Measurements from ENCODE around the gene NCS1. TPM values are rescaled to one million over a fixed set of nuclear protein-coding genes. Genes with fewer than 3 reads are reported as not detected.

NCS1 gene
- total RNA-seq, 1 experiment from 2014 or later: 68.7 TPM

GRCh38 chr9:130259044-130259443, 86.8 kb downstream of the NCS1 start:
- ATAC-seq (no peak), DNase-seq (ENCODE audit: low read depth, low spot score) (no peak)
- Histone ChIP-seq H3K4me2 (ENCODE audit: low read length) (no peak overlapping the region), H3K36me3 (ENCODE audit: control insufficient read depth in 1 of 2, insufficient read depth in 2 of 2, low read length in 2 of 2) (no peaks in the 10 kb centered on the region), H3K9me2 (ENCODE audit: insufficient read depth) (no peaks in the 10 kb centered on the region), H3K27me3 (ENCODE audit: insufficient read depth, low read length) (peaks cover 13% of the 10 kb centered on the region; the same call in 1 of the 2 replicates), H2AFZ (ENCODE audit: low read depth, low read length, poor library complexity, severe bottlenecking) (no peak overlapping the region), H3K4me3 (replicated peaks in 1 of 2; ENCODE audit: low read depth in 1 of 2, low read length in 2 of 2) (no peak overlapping the region), H4K20me1 (ENCODE audit: insufficient read depth) (no peaks in the 10 kb centered on the region), H3K9ac (ENCODE audit: low read length) (no peak overlapping the region), H3K4me1 (ENCODE audit: control insufficient read depth in 1 of 2, insufficient read depth in 2 of 2, low read length in 2 of 2) (peaks cover 3 to 6% of the 10 kb centered on the region in 2 experiments; a peak in 3 of 4 replicates), H3K79me2 (ENCODE audit: insufficient read depth, low read length) (no peaks in the 10 kb centered on the region), H3K27ac (ENCODE audit: low read depth, low read length) (no peak overlapping the region), H3K9me3 (ENCODE audit: control insufficient read depth in 1 of 2, insufficient read depth in 1 of 2, low read depth in 1 of 2, low read length in 2 of 2) (no peaks in the 10 kb centered on the region)
- RAD21 ChIA-PET (ENCODE audit: low non-redundant PET in 1 of 2, low total read pairs in 2 of 2, uncharacterized antibody in 2 of 2, unreplicated experiment in 2 of 2): no interaction called here
- TF ChIP-seq SP1 (IDR thresholded peaks at IDR 0.05; ENCODE audit: low read depth): no peak
- no peak for TF ChIP-seq ZNF274 (IDR thresholded peaks at IDR 0.05; ENCODE audit: low read depth, low read length)
- no peak for TF ChIP-seq RAD21 (IDR thresholded peaks at IDR 0.05; ENCODE audit: low read depth)
- POLR2A ChIA-PET: no interaction called here
- no TSS peak for BruUV-seq (replicated peaks)
- CTCF ChIA-PET: interaction anchor here (1.2 kb wide), 1 partner anchor 17 kb away, joined by 3 read pairs; no protein-coding TSS in a partner anchor
- intact Hi-C loops (cut with micrococcal nuclease): loop anchor here (5.0 kb wide), 1 partner anchor 83 kb away; no protein-coding TSS in a partner anchor

DNA sequence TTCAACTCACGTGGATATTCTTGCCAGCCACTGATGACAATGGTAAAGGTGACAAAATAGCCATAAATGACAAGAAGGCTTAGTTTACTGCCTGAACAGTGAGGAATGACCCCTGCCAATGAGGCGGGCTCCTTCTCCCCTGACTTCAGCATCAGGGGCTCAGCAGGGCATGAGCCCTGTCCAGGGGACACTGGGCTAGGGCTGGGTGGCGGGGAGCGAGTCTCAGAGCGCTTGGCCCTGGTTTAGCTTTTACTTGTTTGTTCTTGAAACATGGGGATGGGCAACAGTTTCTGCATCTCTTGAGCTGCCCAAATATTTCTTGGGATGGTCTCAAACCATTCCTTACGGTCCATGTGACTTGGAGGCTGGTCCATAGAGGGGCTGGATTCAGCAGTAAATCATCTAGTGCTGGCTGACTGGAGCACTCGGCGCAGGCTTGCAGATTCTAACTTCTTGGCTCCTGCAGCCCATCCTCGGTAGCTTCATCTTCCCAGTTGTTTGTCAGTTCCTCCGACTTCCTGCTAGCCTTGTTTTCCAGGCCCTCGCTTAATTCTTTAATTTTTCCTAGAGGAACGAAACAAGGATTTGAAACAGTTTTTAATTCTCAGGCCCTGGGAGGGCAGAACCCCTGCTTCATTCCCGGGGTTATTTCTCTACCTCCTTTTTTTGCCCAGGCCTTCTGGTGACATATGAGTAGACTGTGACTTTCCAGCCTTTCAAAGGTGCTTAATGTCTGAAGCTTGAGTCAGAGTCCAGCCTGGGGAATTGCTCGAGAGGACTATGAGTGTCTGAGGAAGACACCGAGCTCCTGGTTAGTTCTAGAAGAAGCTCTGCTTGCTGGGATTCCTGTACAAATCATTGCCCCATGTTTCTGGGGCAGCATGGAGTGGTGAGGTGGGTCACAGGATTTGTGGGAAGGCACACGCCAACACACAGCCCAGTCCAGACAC, 88.9 kb downstream of the NCS1 start:
- Histone ChIP-seq H3K9me2 (ENCODE audit: insufficient read depth) (no peaks in the 10 kb centered on the region), H3K9me3 (ENCODE audit: control insufficient read depth in 1 of 2, insufficient read depth in 1 of 2, low read depth in 1 of 2, low read length in 2 of 2) (no peaks in the 10 kb centered on the region), H3K27me3 (ENCODE audit: insufficient read depth, low read length) (peaks cover 13% of the 10 kb centered on the region; the same call in 1 of the 2 replicates), H3K4me1 (ENCODE audit: control insufficient read depth in 1 of 2, insufficient read depth in 2 of 2, low read length in 2 of 2) (peaks cover 4 to 9% of the 10 kb centered on the region in 2 experiments; a peak in 3 of 4 replicates), H2AFZ (ENCODE audit: low read depth, low read length, poor library complexity, severe bottlenecking) (no peak overlapping the region), H3K9ac (ENCODE audit: low read length) (no peak overlapping the region), H3K4me3 (replicated peaks in 1 of 2; ENCODE audit: low read depth in 1 of 2, low read length in 2 of 2) (no peak overlapping the region), H3K27ac (ENCODE audit: low read depth, low read length) (no peak overlapping the region), H3K4me2 (ENCODE audit: low read length) (no peak overlapping the region), H3K79me2 (ENCODE audit: insufficient read depth, low read length) (no peaks in the 10 kb centered on the region), H4K20me1 (ENCODE audit: insufficient read depth) (no peaks in the 10 kb centered on the region), H3K36me3 (ENCODE audit: control insufficient read depth in 1 of 2, insufficient read depth in 2 of 2, low read length in 2 of 2) (no peaks in the 10 kb centered on the region)
- no peak for DNase-seq (ENCODE audit: low read depth, low spot score)
- no peak for ATAC-seq
- intact Hi-C loops (cut with micrococcal nuclease): no loop called here
- POLR2A ChIA-PET: no interaction called here
- CTCF ChIA-PET: no interaction called here
- no TSS peak for BruUV-seq (replicated peaks)
- RAD21 ChIA-PET (ENCODE audit: low non-redundant PET in 1 of 2, low total read pairs in 2 of 2, uncharacterized antibody in 2 of 2, unreplicated experiment in 2 of 2): no interaction called here
- TF ChIP-seq POLR2A (IDR thresholded peaks at IDR 0.05; ENCODE audit: borderline replicate concordance, extremely low read depth, insufficient read depth, insufficient read length) (no peak), POLR2AphosphoS5 (IDR thresholded peaks at IDR 0.05; ENCODE audit: low read depth, low read length) (no peak), ZBTB33 (IDR thresholded peaks at IDR 0.05; ENCODE audit: extremely low read depth, insufficient replicate concordance, low read length) (no peak), YY1 (IDR thresholded peaks at IDR 0.05; ENCODE audit: extremely low read depth, insufficient replicate concordance, low read depth, low read length) (no peak), REST (IDR thresholded peaks at IDR 0.05; ENCODE audit: low read depth) (no peak), CEBPB (IDR thresholded peaks at IDR 0.05; ENCODE audit: low read depth) (no peak), EZH2phosphoT487 (IDR thresholded peaks at IDR 0.05; ENCODE audit: borderline replicate concordance) (no peak), JUND (IDR thresholded peaks at IDR 0.05) (no peak), ZNF274 (IDR thresholded peaks at IDR 0.05; ENCODE audit: low read depth, low read length) (no peak), FOSL1 (IDR thresholded peaks at IDR 0.05; ENCODE audit: low read depth) (no peak)
- TF ChIP-seq, protein P1, sequence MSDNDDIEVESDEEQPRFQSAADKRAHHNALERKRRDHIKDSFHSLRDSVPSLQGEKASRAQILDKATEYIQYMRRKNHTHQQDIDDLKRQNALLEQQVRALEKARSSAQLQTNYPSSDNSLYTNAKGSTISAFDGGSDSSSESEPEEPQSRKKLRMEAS (IDR thresholded peaks at IDR 0.05): no peak
